ENCODE results near the gene YIF1B. TPM values are rescaled to one million over a fixed set of nuclear protein-coding genes. Genes with fewer than 3 reads are reported as not detected.
A peak's percentile ranks its signal among the peaks of the same experiment; 100 is the strongest.

The YIF1B gene
- total and polyA plus RNA-seq, 9 of the 15 experiments (the other 6 are each of a cell fraction or from before 2014, with no cell fraction given) = 8.5 to 586 (median 323) TPM

DNA sequence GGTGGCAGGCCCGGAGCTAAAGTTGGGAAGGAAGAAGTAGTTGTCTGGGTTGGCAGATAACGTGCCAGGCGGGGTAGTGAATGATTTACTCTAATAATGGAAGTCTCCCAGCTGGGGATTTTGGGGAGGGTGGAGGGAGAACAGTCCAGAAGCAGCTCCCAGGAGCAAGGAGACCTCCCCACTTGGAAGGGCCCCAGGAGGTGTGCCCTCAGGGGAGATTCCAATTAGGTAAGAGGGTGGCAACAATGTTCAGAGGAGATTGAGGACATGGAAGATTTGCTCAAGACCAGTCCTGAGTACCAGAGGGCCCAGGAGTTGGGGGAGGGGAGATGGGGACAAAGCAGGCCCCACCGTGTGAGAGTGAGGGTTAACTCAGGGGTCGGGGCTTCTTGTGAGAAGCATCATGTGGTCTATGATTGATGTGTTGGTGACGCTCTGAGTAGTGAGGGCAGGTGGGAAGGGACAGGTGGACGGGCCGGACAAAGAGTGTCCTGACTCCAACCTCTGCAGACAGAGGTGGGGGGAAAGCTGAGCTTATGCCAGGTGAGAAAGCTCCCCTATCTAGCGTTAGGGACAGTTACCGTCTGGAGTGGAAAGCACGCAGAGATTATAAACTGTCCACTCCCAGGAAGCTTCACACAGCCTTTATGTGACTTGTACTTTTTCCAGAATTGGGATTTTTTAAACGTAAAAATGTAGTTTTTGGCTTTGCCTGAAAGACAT is 47.8 kb downstream of the YIF1B start (continued):
- TF ChIP-seq MEIS2 (IDR thresholded peaks at IDR 0.05; ENCODE audit: partially characterized antibody) = peak; percentile 58
- no peak for TF ChIP-seq TAF1 (IDR thresholded peaks at IDR 0.05; ENCODE audit: control insufficient read depth, extremely low read depth, insufficient read depth, low read length, severe bottlenecking)
- TF ChIP-seq TFAP4 (CRISPR knock-in tag; IDR thresholded peaks at IDR 0.05; ENCODE audit: borderline replicate concordance) = 0 out of 2 replicates have a peak, but pooled peaks have one; percentile 10

- Histone ChIP-seq H4K20me1 (replicated peaks; ENCODE audit: control insufficient read depth, insufficient read depth, low read length) (no peaks in the 10 kb centered on the region), H3K27ac (ENCODE audit: extremely low read depth, low read depth, low read length) (peak overlapping the region; percentile 60), H3K9me1 (ENCODE audit: control insufficient read depth, insufficient read depth, low read length) (no peaks in the 10 kb centered on the region), H3K36me3 (ENCODE audit: control insufficient read depth, insufficient read depth, low read length) (no peaks in the 10 kb centered on the region), H3K9me3 (replicated peaks; ENCODE audit: control insufficient read depth, insufficient read depth, low read depth, low read length) (no peaks in the 10 kb centered on the region), H3K9ac (ENCODE audit: insufficient read depth in 1 of 2, low read depth in 2 of 2, low read length in 2 of 2) (peak overlapping the region; percentile 23 to 49; a peak in 2 of 4 replicates), H3K27me3 (ENCODE audit: control insufficient read depth in 2 of 2, insufficient read depth in 2 of 2, low read length in 2 of 2) (no peaks in the 10 kb centered on the region), H3K4me2 (ENCODE audit: insufficient read depth, low read length) (peak overlapping the region; percentile 31; the same call in 1 of the 2 replicates), H2AFZ (ENCODE audit: low read depth, low read length) (peak overlapping the region; percentile 84), H3K4me1 (replicated peaks in 1 of 2; ENCODE audit: control insufficient read depth in 2 of 2, insufficient read depth in 2 of 2, low read length in 2 of 2) (peaks cover 47 to 62% of the 10 kb centered on the region in 2 experiments), H3K79me2 (ENCODE audit: control insufficient read depth, insufficient read depth, low read length) (no peaks in the 10 kb centered on the region), H3K4me3 (no peak overlapping the region)
- peak; percentile 55 for FAIRE-seq
- intact Hi-C loops (cut with micrococcal nuclease) (no loop called here), in situ Hi-C loops (cut with MboI) (no loop called here)
- no TSS peak for BruUV-seq (replicated peaks)
- 42% methylated on average over 12 of the region's 12 CpGs for WGBS (ENCODE audit: insufficient coverage, low coverage, missing lambda C conversion rate)
- CTCF ChIA-PET (ENCODE audit: low intra/inter-chr PET ratio) = no interaction called here
- POLR2A ChIA-PET = interaction anchor here (0.6 to 1.7 kb wide), 8 partner anchors 10 to 140 kb away, joined by 3 to 4 read pairs (median 4); partner anchors contain the start of gene FAM98C
- DNase-seq (ENCODE audit: extremely low read depth in 1 of 4, low spot score in 3 of 4) = peak; percentile 42 to 57 (median 54)
- ATAC-seq = no peak
- no peak for TF ChIP-seq THRAP3 (IDR thresholded peaks at IDR 0.05; ENCODE audit: borderline replicate concordance)
- TF ChIP-seq HDGF (IDR thresholded peaks at IDR 0.05) = 0 out of 2 replicates have a peak, but pooled peaks have one; percentile 47
- TF ChIP-seq CHD1 (IDR thresholded peaks at IDR 0.05; ENCODE audit: low read length) = no peak
- no peak for TF ChIP-seq ATF2 (CRISPR knock-in tag; IDR thresholded peaks at IDR 0.05)
- TF ChIP-seq, protein P1, sequence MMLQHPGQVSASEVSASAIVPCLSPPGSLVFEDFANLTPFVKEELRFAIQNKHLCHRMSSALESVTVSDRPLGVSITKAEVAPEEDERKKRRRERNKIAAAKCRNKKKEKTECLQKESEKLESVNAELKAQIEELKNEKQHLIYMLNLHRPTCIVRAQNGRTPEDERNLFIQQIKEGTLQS (IDR thresholded peaks at IDR 0.05) = peak; percentile 39; the same call in 1 of the 2 replicates
- TF ChIP-seq, protein P1 (CRISPR knock-in tag; conservative IDR thresholded peaks at IDR 0.05) = no peak
- no peak for TF ChIP-seq TBL1XR1 (IDR thresholded peaks at IDR 0.05; ENCODE audit: low read length in 2 of 2)
- TF ChIP-seq JUN (IDR thresholded peaks at IDR 0.05; ENCODE audit: borderline replicate concordance, low read depth, low read length) = no peak
- no peak for TF ChIP-seq JUN (CRISPR knock-in tag; IDR thresholded peaks at IDR 0.05; ENCODE audit: borderline replicate concordance)
- TF ChIP-seq SRSF3 (IDR thresholded peaks at IDR 0.05; ENCODE audit: insufficient read depth, low read length) = no peak
- no peak for TF ChIP-seq ZNF707 (CRISPR knock-in tag; conservative IDR thresholded peaks at IDR 0.05)
- peak; percentile 12 for TF ChIP-seq RBBP5 (IDR thresholded peaks at IDR 0.05; ENCODE audit: borderline replicate concordance, insufficient read depth, low read length, poor library complexity, severe bottlenecking)
- TF ChIP-seq GATAD2A (IDR thresholded peaks at IDR 0.05) = 0 out of 2 replicates have a peak, but pooled peaks have one; percentile 61
Measured at GRCh38 chr19:38266981-38267597, 48.7 kb downstream of the YIF1B start.

All from K562 (cell line).